DMS53 treated with DMSO at 0.1 percent for 48 hours (cell line): Measurements from ENCODE around the gene SLC28A3.

Experiments used
- DNase-seq: peaks from one replicate; lab custom pipeline; 2025; ENCODE audit not compliant: unreplicated experiment; lab: John Stamatoyannopoulos, UW

The SLC28A3 gene

DNA sequence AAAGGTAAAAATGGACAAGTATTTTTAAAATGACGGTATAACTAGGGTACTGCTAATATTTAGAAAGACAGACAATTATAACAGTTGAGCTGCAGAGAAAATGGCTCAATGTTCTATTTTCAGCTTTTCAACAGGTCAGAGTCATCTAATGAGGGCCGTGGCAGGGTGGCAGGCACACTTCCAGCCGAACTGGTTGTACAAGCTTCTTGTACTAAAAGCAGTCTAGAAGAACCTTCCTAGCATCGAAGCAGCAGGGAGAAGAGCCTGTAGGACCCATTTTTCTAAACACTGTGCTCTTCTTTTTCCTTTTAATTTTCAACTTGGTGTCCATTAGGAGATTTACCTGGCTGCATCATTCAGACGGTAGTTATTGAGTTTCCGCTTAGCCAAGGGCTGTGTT is 85.6 kb downstream of the SLC28A3 start:
- peak; percentile 7 for DNase-seq

DNA sequence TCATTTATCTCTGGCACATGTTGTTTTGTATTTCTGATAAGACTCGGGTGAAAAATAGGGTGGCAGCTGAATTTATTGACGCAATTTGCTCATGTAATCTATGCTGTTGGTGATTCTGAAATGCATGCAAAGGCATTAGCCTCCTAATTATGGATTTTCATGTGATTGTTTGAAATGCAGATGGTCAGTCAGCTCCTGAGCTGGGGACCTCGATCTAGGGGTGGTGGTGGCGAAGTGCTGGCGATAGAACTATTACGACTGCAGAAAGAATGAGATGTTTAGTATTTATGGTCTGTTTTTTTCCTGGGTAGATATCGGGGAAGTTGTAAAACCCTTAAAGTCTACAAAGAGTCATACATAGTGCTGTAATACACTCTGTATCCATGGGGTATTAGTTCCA is 88.6 kb downstream of the SLC28A3 start:
- DNase-seq = no peak

DNA sequence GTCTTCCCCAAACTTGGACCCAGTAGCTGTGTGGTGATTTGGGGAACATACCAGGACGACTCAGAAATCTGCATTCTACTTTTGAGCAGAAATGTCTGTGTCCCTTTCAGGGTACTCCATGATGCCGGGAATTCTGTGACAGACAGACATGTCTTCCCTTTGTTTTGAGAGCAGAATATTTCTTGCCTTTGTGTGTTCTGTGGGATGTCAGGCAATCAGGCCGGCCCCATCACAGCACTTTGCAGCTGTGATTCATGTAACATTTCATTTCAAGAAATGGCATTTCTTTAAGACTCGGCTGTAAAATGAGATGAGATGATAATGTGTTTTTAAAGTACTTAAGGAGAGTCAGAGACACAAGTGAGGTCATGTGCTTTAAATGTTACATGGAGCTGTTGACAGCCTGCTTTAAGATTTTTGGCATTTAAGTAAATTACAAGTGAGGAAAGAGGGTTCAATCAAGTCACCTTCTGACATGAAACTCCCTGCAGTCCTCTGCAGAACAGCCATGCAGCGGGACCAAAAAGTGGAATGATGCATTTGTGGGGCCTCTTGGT is 98.7 kb downstream of the SLC28A3 start:
- no peak for DNase-seq

DNA sequence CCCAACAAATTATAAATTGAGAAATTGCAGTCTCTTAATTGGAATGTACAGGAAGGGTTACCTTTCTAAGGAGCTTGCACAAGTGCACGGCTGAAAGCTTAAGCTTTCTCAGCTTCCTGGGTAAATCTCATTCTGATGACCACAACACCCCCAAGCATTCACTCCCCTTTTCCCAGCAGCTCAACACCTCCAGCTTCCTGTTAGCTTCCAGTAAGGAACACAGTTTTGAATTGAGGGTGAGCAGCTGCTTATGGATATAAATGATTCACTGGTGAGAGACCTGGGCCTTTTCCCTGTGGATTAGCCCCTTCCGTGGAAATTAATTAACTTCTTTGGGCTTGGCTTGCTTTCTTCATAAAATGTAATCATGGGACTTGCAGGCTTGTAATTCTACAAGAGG is 101.2 kb downstream of the SLC28A3 start:
- no peak for DNase-seq

DNA sequence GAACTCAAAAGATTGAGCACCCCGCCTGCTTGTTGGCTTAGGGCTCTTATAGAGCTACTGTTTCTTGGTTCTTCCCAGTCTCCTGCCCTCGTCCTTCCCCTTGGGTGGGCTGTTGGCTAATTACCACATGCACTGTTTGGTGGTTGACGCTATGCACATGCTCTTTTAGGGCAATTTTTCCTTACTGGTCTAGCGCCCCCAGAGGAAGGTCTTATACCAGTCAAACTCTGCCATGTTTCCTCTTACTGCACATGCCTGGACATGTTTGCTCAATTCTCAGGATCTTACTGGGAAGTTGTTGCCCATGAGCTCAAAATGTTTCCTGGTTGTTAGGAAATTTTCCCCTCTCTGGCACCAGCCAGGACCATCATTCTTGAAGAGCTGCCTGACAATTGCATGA is 101.9 kb downstream of the SLC28A3 start:
- DNase-seq = no peak

DNA sequence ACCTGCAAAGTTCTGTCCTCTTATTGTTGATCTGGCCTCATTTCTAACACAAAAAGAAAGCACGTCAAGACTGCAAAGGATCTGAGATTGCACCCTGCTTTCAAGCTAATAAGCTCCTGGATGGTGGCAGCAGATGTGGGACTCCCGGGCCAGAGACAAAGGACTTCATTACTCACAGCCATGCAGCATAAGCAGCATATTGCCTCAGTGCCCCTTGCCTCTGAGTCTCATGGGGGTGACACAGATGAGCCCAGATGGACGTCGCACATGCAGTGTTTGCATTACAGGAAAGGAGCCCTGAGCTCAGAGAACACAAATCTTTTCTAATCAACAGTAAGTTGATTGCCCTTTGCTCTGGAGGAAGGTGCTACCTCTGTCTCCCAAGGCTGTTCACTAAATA is 105.0 kb downstream of the SLC28A3 start:
- no peak for DNase-seq

DNA sequence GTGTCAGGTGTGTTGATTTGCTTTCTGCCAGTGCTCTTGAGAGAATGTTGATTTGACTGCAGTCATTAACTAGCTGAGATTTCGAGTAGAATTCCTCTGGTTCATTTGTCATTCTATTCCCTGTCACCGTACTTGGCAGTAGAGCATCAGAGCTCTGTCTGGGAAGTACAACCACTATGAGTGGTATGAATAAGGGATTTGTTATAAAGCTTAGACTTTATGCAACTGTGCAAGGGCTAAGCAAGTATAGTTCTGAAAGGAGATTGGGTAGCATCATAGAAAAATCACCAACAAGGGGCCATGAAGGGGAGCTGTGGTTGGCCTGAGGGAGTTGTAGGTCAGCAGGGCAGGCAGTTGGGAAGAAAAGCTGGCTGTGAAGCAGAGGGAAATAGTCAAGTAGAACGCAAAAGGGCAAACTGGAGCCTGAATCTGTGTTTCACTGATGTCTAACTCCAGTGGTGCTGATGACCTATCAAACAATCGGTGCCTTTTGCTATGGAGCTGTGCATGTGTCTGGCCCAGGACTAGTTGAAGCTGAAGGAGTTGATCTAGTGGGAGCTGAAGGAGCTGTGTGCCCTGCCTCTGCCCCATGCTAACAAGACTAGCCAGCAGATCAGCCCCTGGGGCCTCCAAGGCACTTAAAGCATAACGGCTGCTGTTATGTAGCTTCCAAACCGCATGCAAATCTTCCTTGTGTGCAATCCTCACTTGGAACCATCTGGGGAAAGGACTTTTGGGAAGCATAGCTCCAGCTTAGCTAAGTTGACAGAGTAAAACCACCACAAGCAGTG is 110.0 kb downstream of the SLC28A3 start:
- no peak for DNase-seq

DNA sequence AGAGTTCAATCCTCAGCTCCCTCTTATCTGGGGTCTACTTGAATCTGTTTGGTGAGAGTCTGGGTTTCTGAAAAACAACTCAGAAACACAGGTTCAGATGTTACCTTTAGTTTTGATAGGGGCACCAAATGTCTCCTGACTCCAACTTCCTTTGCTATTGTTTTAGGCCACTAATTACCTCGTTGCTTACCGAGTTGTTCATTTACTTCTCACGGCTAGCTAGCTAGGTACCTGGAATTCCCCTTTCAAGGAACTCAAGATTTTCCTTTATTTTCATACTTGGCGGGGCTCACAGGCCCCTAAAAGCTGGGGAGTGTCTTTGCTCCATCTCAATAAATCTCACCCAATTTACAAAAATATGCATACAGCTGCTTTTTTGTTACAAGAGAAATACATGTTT is 111.4 kb downstream of the SLC28A3 start:
- DNase-seq = no peak

DNA sequence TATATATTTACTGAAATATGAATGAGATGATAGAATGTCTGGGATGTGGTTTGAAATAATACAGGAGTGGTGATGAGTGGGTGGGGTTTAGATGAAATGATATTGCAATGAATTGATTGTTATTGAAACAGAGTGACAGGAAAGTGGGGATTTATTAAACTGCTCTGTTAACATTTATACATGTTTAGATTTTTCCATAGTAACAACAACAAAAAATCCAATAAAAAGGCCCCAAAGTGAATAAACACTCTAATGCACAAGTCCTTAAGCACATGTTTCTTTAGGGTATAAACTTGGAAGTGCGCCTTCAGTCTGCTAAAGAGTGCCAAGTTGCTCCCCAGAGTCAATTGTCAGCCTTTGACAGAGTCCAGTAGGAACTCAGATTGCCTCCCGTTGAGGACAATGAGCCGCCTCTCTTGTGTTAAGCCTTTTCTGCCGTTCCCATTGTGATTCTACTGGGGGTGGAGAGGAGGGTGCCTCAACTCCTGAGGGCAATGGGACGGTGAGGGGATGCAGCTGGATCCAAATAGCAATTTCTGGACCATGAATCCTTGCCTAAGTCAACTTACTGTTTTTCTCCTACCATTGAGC is 112.3 kb downstream of the SLC28A3 start:
- no peak for DNase-seq

DNA sequence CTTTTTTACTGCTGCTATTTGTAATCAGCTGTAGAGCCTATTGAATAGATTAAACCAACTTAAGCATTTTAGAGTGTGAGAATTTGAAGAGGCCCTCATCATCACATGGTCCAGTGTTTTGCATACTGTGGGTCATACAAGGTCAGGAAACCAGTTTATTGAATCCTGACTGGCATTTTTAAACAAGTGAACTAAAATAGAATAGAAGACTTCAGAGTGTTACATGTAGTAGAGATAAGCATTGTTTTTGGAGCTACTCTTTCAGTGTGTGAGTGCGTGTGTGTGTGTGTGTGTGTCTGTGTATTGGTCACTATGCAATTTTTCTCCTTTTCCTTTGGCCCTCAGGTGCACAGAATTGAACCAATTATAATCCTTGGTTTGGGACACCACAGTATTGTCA is 114.4 kb downstream of the SLC28A3 start:
- DNase-seq = no peak
